CD1c-positive myeloid dendritic cell (primary cell): ENCODE measurements around the gene BCKDK.
A peak's percentile ranks its signal among the peaks of the same experiment; 100 is the strongest.

ENCODE experiments used
- DNase-seq: peaks from one replicate; pipeline ENCODE4 v3.0.0-alpha.2; 2016; ENCODE audit errors: extremely low spot score

BCKDK gene

DNA sequence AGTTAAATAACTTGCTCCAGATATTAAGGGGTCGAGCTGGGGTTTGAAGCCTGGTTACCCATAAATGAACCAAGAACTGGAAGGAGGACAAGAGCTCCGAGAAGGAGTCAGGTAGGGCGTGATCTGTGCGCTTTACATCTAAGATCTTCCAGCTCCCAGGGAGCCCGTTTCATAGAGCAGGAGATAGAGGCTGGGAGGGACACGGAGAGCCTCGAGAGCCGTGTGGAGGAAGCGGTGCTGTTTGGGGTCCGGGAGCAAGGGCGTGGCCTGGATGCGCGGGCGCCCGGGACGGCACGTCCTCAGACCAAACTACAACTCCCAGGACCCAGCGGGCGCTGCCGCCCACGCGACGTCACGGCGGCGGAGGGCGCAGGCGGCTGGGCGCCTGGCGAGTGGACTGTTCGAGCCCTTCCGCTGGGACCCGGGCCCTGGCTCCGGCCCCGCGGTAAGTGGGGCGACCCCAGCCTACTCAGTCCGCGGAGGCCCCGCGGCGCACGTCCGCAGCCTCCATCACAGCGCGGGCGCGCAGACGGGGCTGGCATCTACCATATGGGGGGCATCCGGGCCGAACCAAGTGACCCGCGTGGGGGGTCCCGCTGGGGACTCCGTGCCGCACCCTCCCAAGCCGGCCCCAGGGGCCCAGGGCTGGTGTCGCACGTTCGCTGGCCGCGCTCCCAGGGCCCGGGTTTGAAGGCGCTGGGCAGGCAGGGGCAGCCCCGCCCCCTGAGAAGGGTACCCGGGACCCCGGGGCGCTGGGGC, at the start of gene BCKDK:
Gene BCKDK (plus strand): TSS at position 352 of the 759 bp plus-strand sequence. CDS start 838 bp downstream, outside the sequence.
- DNase-seq: peak; percentile 86

- no peak for DNase-seq
Measured at GRCh38 chr16:31061126-31061812, 46.9 kb upstream of the BCKDK start.

- no peak for DNase-seq
Measured at GRCh38 chr16:31061813-31062440, 46.3 kb upstream of the BCKDK start.

DNA sequence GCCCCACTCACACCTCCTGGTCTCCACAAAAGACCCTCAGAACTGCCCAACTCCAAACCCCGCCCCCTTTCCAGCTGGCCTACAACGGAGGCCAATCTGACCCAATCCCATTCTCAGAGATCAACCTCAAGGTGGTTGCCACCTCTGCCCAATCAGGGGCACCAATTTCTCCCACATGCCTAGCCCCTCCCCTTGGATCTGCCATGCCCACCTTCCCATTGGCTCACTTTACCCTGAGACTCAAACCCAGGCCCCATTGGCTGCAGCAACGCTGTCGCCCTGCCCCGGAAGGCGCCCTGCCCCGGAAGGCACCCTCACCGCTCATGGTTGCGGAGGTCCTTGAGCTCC, 44.7 kb upstream of the BCKDK start:
- no peak for DNase-seq

GRCh38 chr16:31063843-31064611, 44.2 kb upstream of the BCKDK start:
- DNase-seq: no peak

GRCh38 chr16:31064882-31065461, 43.2 kb upstream of the BCKDK start:
- DNase-seq: no peak

DNA sequence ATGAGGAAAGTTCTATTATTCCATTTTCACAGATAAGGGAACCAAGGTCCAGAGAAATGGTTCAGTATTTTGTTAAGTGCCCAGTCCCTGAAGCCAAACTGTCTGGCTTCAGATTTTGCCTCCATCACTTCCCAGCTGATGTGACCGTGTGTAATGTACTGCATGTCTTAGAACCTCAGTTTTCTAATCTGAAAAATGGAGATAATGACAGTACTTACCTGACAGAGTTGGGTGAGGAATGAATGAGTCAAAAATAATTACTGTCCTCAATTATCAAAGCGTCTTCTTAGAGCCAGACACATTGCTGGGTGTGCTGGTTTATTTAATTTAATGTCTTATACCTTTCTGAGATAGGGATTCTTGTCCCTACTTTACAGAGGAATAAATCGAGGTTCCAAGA, 40.8 kb upstream of the BCKDK start:
- DNase-seq: no peak

DNA sequence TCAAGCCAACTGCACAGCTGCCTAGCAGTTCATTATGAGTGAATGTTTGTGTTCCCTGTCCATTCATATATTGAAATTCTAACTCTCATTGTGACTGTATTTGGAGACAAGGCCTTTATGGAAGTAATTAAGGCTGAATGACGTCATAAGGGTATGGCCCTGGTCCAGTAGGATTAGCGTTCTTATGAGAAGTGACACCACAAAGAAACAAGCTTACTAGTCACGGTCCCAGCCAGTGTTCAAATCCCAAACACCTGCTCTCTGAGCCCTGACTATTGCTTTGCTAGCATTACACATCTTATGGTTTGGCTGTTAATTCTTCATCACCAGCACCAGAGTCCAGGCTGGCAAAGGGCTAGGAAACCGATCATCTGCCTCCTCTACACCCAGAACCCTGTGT, 36.3 kb upstream of the BCKDK start:
- peak; percentile 6 for DNase-seq

GRCh38 chr16:31072540-31073141, 35.5 kb upstream of the BCKDK start:
- no peak for DNase-seq

GRCh38 chr16:31073142-31073969, 34.8 kb upstream of the BCKDK start:
- peak; percentile 94 for DNase-seq

GRCh38 chr16:31073970-31074813, 34.0 kb upstream of the BCKDK start, which contains the start of the genes ZNF646 and ZNF668:
Gene ZNF646 (plus strand): TSS chr16:31074422. CDS start chr16:31076325, 1,903 bp downstream.
Gene ZNF668 (minus strand): TSS chr16:31074240. CDS start chr16:31064459, 9,781 bp downstream.
- peak; percentile 100 for DNase-seq

DNA sequence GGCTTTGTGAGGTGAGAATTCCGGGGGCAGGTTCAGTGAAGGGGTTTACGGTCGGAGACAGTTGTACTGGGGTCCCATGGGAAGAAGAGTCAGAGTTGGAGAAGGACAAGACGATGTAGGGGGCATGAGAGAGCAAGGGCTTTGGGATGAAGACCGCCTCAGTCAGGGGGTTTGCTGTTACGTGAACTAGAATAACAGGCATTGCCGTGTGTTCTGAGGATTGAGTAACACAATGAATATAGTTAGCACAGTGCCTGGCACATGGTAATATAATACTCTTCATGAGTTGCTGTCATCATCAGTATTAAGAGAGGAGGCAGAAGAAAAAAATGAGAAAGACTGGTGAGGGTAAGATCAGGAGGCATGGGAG, 33.4 kb upstream of the BCKDK start:
- DNase-seq: no peak

- DNase-seq: no peak
Measured at GRCh38 chr16:31076319-31076718, 31.9 kb upstream of the BCKDK start.

GRCh38 chr16:31077024-31077423, 31.2 kb upstream of the BCKDK start:
- DNase-seq: no peak

GRCh38 chr16:31077592-31078396, 30.4 kb upstream of the BCKDK start:
- no peak for DNase-seq

DNA sequence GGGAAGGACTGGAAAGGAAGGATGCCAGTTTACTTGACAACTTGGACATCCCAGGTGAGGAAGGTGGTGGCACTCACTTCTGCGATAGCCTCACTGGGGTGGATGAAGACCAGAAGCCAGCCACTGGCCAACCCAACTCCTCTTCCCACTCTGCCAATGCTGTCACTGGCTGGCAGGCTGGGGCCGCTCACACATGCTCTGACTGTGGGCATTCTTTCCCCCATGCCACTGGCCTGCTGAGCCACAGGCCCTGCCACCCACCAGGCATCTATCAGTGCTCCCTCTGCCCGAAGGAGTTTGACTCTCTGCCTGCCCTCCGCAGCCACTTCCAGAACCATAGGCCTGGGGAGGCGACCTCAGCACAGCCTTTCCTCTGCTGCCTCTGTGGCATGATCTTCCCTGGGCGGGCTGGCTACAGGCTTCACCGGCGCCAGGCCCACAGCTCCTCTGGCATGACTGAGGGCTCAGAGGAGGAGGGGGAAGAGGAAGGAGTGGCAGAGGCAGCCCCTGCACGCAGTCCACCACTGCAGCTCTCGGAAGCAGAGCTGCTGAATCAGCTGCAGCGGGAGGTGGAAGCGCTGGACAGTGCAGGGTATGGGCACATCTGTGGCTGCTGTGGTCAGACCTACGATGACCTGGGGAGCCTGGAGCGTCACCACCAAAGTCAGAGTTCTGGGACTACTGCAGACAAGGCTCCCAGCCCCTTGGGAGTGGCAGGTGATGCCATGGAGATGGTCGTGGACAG, 29.4 kb upstream of the BCKDK start:
- no peak for DNase-seq

GRCh38 chr16:31079342-31079944, 28.7 kb upstream of the BCKDK start:
- peak; percentile 51 for DNase-seq
